Measurements from ENCODE around the gene GNB3. TPM values are rescaled to one million over a fixed set of nuclear protein-coding genes. Genes with fewer than 3 reads are reported as not detected.
"Not testable (repeated sequence)": the region's sequence is repeated elsewhere in the genome, so short reads cannot be mapped to it uniquely, and the experiment has no call there.

Gene GNB3
- total RNA-seq, 2 donors from 2014 or later, result 0.62 to 0.72 TPM

DNA sequence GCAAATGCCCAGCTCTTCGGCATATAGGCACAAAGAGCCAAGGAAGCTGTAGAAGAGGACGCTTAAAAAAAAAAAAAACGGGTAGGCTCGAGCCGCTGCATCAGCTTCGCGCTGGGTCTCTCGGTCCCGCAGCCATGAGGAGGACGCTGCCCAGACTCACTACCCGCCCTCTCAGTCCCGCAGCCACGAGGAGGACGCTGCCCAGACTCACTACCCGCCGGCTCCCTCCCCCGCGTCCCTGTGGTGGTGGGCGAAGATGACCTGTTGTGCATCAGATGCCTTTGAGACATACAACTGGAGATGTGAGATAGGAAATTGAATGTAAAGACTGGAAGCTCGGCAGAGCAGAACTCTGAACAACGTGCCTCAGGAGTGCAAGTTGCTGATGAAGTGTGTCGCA, 43.8 kb downstream of the GNB3 start:
- no peak for DNase-seq

GRCh38 chr12:6886206-6886999, 45.7 kb downstream of the GNB3 start:
- not testable (repeated sequence) for H3K4me1 ChIP-seq, H3K27ac ChIP-seq

More for the DNA sequence above, 43.8 kb downstream of the GNB3 start:
- TF ChIP-seq, protein P1, sequence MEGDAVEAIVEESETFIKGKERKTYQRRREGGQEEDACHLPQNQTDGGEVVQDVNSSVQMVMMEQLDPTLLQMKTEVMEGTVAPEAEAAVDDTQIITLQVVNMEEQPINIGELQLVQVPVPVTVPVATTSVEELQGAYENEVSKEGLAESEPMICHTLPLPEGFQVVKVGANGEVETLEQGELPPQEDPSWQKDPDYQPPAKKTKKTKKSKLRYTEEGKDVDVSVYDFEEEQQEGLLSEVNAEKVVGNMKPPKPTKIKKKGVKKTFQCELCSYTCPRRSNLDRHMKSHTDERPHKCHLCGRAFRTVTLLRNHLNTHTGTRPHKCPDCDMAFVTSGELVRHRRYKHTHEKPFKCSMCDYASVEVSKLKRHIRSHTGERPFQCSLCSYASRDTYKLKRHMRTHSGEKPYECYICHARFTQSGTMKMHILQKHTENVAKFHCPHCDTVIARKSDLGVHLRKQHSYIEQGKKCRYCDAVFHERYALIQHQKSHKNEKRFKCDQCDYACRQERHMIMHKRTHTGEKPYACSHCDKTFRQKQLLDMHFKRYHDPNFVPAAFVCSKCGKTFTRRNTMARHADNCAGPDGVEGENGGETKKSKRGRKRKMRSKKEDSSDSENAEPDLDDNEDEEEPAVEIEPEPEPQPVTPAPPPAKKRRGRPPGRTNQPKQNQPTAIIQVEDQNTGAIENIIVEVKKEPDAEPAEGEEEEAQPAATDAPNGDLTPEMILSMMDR (IDR thresholded peaks at IDR 0.05), result no peak
- H3K9me3 ChIP-seq, result no peaks in the 10 kb centered on the region
- intact Hi-C loops (cut with DNase I), result no loop called here
- no peak overlapping the region for H3K4me3 ChIP-seq
- H3K36me3 ChIP-seq, result no peaks in the 10 kb centered on the region
- no peak overlapping the region for H3K9ac ChIP-seq (ENCODE audit: low read depth in 2 of 2, low read length in 2 of 2)
- H3K4me1 ChIP-seq, result no peaks in the 10 kb centered on the region
- H3K27me3 ChIP-seq, result no peaks in the 10 kb centered on the region
- no peak overlapping the region for H3K27ac ChIP-seq

DNA sequence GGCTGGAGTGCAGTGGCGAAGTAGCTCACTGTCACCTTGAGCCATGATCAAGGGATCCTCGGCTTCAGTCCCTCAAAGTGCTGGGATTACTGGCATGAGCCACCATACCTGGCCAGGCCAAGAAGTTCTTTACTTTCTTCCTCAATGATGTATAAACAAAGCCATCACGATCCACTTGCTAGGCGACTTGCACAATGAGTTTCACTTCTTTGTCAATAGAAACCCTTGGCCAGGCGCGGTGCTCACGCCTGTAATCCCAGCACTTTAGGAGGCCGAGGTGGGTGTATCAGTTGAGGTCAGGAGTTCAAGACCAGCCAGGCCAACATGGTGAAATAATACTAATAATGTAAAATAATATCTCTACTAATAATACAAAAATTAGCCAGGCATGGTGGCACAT, 46.7 kb downstream of the GNB3 start:
- no peaks in the 10 kb centered on the region for H3K4me1 ChIP-seq
- no peaks in the 10 kb centered on the region for H3K27me3 ChIP-seq
- TF ChIP-seq, protein P1 (IDR thresholded peaks at IDR 0.05), result no peak
- no peak overlapping the region for H3K4me3 ChIP-seq
- intact Hi-C loops (cut with DNase I), result no loop called here
- DNase-seq, result peak; percentile 62
- no peak overlapping the region for H3K27ac ChIP-seq
- no peaks in the 10 kb centered on the region for H3K36me3 ChIP-seq
- no peak overlapping the region for H3K9ac ChIP-seq (ENCODE audit: low read depth in 2 of 2, low read length in 2 of 2)
- H3K9me3 ChIP-seq, result no peaks in the 10 kb centered on the region

More at GRCh38 chr12:6886206-6886999, 45.7 kb downstream of the GNB3 start:
- H3K9me3 ChIP-seq; intact Hi-C loops (cut with DNase I); H3K4me3 ChIP-seq; H3K27me3 ChIP-seq; H3K36me3 ChIP-seq; DNase-seq; H3K9ac ChIP-seq (ENCODE audit: low read depth in 2 of 2, low read length in 2 of 2): not testable (repeated sequence)

GRCh38 chr12:6888360-6888759, 47.6 kb downstream of the GNB3 start:
- no peak overlapping the region for H3K4me3 ChIP-seq
- DNase-seq, result no peak
- no peaks in the 10 kb centered on the region for H3K9me3 ChIP-seq
- H3K27ac ChIP-seq, result no peak overlapping the region
- H3K36me3 ChIP-seq, result no peaks in the 10 kb centered on the region
- H3K9ac ChIP-seq (ENCODE audit: low read depth in 2 of 2, low read length in 2 of 2), result no peak overlapping the region
- TF ChIP-seq, protein P1 (IDR thresholded peaks at IDR 0.05), result no peak
- H3K27me3 ChIP-seq, result no peaks in the 10 kb centered on the region
- H3K4me1 ChIP-seq, result no peaks in the 10 kb centered on the region
- intact Hi-C loops (cut with DNase I), result no loop called here

- H3K27ac ChIP-seq; H3K27me3 ChIP-seq; H3K4me3 ChIP-seq; intact Hi-C loops (cut with DNase I); H3K9ac ChIP-seq (ENCODE audit: low read depth in 2 of 2, low read length in 2 of 2); H3K4me1 ChIP-seq; H3K36me3 ChIP-seq; H3K9me3 ChIP-seq; DNase-seq: not testable (repeated sequence)
Observed at GRCh38 chr12:6888794-6889193, 48.1 kb downstream of the GNB3 start.

- H3K9me3 ChIP-seq; H3K36me3 ChIP-seq; H3K4me3 ChIP-seq; H3K4me1 ChIP-seq; DNase-seq; H3K27me3 ChIP-seq; intact Hi-C loops (cut with DNase I): not testable (repeated sequence)
- peak overlapping the region; percentile 71 for H3K27ac ChIP-seq
- H3K9ac ChIP-seq (ENCODE audit: low read depth in 2 of 2, low read length in 2 of 2), result peak overlapping the region in 1 of 2 donors; percentile 80
Observed at GRCh38 chr12:6889775-6890573, 49.2 kb downstream of the GNB3 start.
